Measurements from ENCODE around the gene SVOPL.

- TF ChIP-seq GATA3 (IDR thresholded peaks at IDR 0.05; ENCODE audit: low read depth, low read length) (no peak), GATA2 (IDR thresholded peaks at IDR 0.05; ENCODE audit: low read depth, low read length) (no peak)
Observed at GRCh38 chr7:138632826-138633602, 68.1 kb downstream of the SVOPL start.
